ENCODE results near the gene QPCTL.

Gene QPCTL

DNA sequence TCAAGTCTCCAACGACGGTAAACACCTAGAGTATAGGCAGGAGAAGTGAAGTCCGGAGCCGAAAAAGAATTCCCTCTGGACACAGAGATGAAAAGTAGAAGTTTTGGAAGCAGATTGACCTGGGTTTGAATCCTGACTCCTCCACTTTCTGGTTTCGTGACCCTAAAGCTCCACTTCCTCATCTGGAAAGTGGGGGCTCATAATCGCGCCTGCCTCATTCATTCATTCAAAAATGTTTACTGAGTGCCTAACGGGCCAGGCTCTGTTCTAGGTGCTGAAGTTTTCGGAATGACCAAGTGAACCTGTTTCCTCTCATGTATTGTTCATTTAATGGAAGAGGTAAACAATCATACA, 46.1 kb upstream of the QPCTL start:
- TF ChIP-seq, protein P1, sequence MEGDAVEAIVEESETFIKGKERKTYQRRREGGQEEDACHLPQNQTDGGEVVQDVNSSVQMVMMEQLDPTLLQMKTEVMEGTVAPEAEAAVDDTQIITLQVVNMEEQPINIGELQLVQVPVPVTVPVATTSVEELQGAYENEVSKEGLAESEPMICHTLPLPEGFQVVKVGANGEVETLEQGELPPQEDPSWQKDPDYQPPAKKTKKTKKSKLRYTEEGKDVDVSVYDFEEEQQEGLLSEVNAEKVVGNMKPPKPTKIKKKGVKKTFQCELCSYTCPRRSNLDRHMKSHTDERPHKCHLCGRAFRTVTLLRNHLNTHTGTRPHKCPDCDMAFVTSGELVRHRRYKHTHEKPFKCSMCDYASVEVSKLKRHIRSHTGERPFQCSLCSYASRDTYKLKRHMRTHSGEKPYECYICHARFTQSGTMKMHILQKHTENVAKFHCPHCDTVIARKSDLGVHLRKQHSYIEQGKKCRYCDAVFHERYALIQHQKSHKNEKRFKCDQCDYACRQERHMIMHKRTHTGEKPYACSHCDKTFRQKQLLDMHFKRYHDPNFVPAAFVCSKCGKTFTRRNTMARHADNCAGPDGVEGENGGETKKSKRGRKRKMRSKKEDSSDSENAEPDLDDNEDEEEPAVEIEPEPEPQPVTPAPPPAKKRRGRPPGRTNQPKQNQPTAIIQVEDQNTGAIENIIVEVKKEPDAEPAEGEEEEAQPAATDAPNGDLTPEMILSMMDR (IDR thresholded peaks at IDR 0.05; ENCODE audit: control insufficient read depth, extremely low read depth, insufficient read depth): no peak

DNA sequence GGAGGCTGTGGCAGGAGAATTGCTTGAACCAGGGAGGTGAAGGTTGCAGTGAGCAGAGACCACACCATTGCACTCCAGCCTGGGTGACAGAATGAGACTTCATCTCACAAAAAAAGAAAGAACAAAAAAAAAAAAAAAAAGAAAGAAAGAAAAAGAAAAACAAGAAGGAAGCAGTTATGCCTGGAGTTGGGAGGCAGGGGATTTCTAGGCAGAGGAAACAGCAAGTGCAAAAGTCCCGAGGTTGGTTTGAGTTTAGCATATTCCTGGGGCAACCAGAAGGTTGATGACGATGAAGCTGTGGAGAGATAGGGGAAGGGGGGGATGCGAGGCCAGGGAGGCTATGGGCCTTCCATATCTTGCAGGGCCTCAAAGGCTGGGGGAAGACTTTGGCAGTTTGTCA, 41.7 kb upstream of the QPCTL start:
- no peak for DNase-seq (ENCODE audit: low read depth)
- no peak overlapping the region for H3K4me3 ChIP-seq (ENCODE audit: low read depth, low read length)
- TF ChIP-seq, protein P1 (IDR thresholded peaks at IDR 0.05; ENCODE audit: control insufficient read depth, extremely low read depth, insufficient read depth): no peak

More for the DNA sequence above, 46.1 kb upstream of the QPCTL start:
- no peak overlapping the region for H3K4me3 ChIP-seq (ENCODE audit: low read depth, low read length)
- DNase-seq (ENCODE audit: low read depth): no peak

DNA sequence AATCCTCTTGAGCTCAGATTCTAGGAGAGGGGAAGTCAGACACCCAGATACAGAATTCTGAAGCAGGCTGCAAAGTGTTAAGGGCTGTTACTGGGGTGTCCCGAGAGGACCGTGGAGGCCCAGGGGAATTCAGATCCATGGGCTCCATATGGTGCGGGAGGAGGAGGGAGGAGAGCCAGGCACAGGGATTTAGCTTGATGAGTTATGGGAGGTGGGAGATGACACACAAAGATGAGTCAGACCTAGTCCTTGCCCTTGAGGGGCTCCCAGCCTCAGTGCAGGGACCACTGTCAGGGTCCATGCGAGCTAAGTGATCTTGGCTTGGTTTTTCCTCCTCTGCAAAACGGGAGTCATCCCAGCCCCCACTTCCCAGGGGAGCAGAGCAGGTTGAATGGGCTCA, 38.8 kb upstream of the QPCTL start:
- no peak for DNase-seq (ENCODE audit: low read depth)
- TF ChIP-seq, protein P1 (IDR thresholded peaks at IDR 0.05; ENCODE audit: control insufficient read depth, extremely low read depth, insufficient read depth): no peak
- H3K4me3 ChIP-seq (ENCODE audit: low read depth, low read length): no peak overlapping the region

DNA sequence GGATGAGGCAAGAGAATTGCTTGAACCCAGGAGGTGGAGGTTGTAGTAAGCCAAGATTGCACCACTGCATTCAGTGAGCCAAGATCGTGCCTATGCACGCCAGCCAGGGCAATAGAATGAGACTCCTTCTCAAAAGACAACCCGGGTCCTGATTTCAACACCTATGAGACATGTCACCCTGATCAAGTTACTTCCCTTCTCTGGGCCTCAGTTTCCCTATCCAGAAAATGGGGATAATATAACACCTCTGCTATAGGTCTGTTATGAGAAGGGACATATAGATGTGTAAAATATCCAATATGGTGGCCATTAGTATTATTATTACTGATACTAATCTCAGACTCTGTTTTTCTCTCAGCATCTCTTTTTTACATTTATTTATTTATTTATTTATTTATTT, 37.4 kb upstream of the QPCTL start:
- H3K4me3 ChIP-seq (ENCODE audit: low read depth, low read length): no peak overlapping the region
- TF ChIP-seq, protein P1 (IDR thresholded peaks at IDR 0.05; ENCODE audit: control insufficient read depth, extremely low read depth, insufficient read depth): no peak

DNA sequence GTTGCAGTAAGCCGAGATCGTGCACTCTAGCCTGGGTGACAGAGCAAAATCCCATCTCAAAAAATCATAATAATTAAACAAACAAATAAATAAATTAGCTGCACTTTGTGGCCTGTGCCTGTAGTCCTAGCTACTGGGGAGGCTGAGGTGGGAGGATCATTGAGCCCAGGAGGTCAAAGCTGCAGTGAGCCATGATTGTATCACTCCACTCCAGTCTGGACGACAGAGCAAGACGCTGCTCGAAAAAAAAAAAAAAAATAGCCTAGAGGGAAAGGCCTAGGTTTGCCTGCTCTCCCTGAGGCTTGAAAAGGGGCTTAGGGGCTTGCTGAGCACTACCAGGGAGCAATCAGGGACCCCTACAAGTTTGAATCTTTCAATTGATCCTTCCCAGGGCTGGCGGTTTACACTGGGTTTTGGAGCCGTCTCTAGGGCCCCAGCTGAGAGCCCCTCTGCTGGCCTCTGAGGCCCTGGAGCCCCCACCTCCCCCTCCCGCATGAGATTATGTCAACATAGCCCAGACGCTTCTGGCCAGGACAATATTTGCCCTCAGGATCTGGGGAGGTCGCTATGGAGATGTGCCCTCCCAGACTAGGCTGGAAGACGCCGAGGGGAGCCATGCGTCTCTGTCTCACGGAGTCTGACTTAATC, 34.8 kb upstream of the QPCTL start:
- TF ChIP-seq, protein P1 (IDR thresholded peaks at IDR 0.05; ENCODE audit: control insufficient read depth, extremely low read depth, insufficient read depth): no peak

More for the DNA sequence above, 37.4 kb upstream of the QPCTL start:
- DNase-seq (ENCODE audit: low read depth): no peak

DNA sequence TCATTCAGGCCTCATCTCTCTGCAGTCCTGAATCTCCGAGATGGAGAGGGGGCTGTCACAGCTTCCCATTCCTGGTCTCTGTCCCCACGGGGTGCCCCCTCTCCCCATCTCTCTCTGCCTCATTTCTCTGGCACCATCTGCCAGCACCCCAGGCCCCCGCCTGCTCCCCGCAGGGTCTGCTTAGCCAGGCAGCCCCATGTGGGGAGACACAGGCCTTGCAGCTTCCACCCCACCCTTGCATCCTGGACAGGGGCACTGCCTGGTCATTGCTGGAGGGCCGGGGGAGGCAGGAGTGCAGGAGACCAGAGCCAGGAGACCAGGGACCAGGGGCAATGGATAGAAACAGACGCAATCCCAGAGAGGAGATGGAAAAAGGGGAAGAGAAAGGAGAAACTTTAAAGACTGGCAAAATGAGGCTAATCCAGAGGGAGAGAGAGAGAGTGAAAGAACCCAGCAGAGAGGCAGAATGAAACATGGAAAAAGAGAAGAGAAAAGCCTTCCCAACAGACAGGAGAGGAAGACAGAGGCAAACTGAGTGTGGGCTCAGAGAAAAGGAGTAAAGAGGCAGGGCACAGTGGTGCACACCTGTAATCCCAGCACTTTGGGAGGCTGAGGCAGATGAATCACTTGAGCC, 33.3 kb upstream of the QPCTL start:
- DNase-seq (ENCODE audit: low read depth): no peak
- TF ChIP-seq, protein P1 (IDR thresholded peaks at IDR 0.05; ENCODE audit: control insufficient read depth, extremely low read depth, insufficient read depth): no peak

More for the DNA sequence above, 34.8 kb upstream of the QPCTL start:
- no peak for DNase-seq (ENCODE audit: low read depth)
- H3K4me3 ChIP-seq (ENCODE audit: low read depth, low read length): no peak overlapping the region

DNA sequence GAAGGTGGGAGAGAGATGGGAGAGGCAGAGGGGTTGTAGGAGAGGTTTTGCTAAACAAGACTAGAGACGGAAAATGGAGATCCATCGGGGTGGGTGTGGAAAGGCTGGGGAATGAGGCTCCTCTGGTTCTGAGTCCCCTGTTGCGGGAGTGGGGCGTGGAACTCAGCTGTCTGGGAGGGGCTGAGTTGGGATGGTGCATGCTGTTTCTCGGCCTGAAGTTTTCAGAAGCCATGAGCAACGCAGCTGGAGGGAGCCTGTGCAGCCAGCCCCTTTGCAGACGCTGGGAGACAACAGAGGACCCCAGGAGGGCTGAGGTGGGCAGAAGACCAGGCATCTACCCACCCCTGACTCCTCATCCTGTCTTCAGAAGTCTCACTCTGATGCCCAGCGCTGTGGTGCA, 31.8 kb upstream of the QPCTL start:
- no peak overlapping the region for H3K4me3 ChIP-seq (ENCODE audit: low read depth, low read length)
- TF ChIP-seq, protein P1 (IDR thresholded peaks at IDR 0.05; ENCODE audit: control insufficient read depth, extremely low read depth, insufficient read depth): no peak
- no peak for DNase-seq (ENCODE audit: low read depth)

More for the DNA sequence above, 33.3 kb upstream of the QPCTL start:
- no peak overlapping the region for H3K4me3 ChIP-seq (ENCODE audit: low read depth, low read length)
